22Rv1 (cell line): Measurements from ENCODE around the gene COA1.

ENCODE experiments used
- CTCF ChIP-seq: fragments of 450-650 bp; IDR thresholded peaks from 2 replicates; pipeline ENCODE4 v1.5.1; 2017; ENCODE audit warnings: mild to moderate bottlenecking
- ZFX ChIP-seq: fragments of 450-650 bp; IDR thresholded peaks from 2 replicates; pipeline ENCODE4 v1.6.1; 2017; ENCODE audit warnings: antibody characterized with exemption, borderline replicate concordance

- no peak for TF ChIP-seq CTCF
- TF ChIP-seq ZFX, result no peak
These were observed 41.8 kb upstream of the COA1 start for GRCh38 chr7:43771128-43771527.
